Activated naive CD4-positive, alpha-beta T cell treated with anti-CD3 and anti-CD28 coated beads, Interleukin-2, amount 50 U/mL, for 16 hours (primary cell): ENCODE data around the gene EDRF1.

ENCODE experiments used
- DNase-seq: peaks from one replicate; pipeline ENCODE4 v3.0.0-alpha.2; 2020

Gene EDRF1

GRCh38 chr10:125795637-125796190 lies 76.2 kb downstream of the EDRF1 start:
- DNase-seq = no peak

DNA sequence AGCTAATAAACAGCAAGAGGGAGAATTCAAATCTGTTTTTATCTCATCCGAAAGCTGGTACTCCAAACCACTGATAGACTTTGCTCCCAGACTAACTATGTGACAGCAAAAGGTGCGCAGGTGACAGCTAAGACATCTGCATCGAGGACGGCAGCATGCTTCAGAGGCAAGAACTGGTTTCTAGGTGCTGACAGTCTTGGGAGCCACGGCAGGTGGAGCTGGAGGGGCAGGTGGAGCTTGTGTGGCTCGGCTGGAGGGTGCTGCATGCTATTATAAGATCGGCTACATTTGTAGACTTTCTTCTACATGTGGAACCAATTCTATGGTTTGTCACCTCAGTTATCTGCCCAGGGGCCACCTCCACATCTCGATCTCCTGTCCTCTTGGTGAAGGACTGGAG lies 77.9 kb downstream of the EDRF1 start:
- DNase-seq = no peak

DNA sequence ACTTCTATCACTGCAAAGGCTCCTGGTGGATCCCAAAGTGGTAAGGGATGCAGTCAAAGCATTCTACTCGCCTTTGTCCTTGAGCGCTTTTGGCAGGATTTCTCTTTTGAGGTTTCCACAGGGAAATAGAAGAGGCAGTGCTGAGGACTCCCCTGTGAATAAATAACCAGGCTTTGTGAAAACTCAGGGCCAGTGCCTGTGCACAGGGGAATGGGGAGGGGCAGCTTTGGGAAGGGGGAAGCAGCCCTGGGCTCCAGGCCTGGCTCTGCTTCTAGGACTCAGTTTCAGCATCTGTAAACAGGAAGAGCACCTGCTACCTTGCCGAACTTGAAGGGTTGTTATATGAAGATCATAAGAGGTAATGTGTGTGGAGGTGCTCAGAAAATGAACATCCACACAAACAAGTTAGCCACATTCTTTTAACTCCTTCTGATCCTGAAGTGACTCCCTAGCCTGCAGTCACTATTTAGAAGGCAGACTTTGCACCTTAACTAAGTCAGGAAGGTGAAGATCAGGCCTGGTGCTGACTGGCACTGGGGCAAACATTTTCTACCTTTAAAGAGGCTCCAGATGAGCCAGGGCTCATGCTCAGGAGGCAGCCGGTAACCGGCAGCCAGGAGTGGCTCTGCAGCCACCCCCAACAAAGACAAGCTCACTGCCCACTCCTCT lies 78.6 kb downstream of the EDRF1 start:
- no peak for DNase-seq

DNA sequence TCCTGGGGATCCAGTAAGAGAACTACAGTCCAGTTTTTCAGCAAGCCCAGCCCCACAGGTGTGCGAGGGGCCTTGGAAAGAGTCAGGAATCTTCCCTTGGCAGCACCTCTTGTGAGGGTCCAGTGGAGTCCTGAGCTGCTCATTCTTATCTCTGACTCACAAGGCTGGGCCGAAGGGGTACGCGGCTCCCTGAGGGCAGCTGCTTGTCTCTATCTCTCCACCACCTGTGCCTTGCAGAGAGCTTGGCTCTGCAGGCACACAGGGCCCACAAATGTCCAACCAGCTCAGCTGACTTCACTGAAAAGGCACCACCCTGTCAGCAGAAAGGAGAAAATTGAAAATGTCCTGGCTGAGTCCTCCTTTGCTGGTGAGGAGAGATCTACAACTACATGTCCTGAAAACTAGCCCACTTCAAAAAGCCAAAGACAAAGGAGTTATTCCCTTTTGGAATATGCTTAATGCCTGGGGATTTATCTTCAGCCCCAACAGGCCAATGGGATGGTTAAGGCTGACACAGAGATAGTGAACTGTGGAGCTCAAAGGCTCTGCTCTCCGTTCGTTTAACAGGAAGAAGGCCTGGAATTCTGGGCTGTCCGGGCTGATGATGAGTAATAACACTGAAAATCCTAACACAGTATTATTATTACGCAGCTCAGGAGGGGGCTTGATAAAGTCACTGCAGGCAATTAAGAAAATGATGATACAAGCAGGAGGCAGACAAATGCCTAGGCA lies 80.1 kb downstream of the EDRF1 start:
- DNase-seq = no peak

- DNase-seq = no peak
Measured at GRCh38 chr10:125801574-125801973, 82.1 kb downstream of the EDRF1 start.

DNA sequence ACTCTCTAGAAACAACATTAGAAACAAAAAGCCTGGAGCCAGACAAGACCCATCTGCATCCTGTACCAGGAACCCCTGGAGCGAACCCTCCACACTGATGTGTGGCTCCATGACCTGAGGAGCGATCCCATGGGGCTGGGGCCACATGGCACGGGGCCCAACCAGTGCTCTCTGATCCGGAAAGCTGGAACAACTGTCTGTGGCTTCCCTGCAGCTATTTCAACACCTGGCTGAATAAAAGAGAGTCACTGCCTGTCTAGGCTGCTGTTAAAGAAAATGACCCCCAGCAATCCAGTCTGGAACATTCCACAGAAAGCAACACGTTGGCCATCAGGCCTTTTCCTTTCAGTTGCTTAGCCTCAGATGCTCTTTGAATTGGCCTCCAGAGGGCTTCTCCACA lies 82.6 kb downstream of the EDRF1 start:
- no peak for DNase-seq

GRCh38 chr10:125802739-125803138 lies 83.2 kb downstream of the EDRF1 start:
- no peak for DNase-seq

- DNase-seq = no peak
Measured at GRCh38 chr10:125808047-125808446, 88.5 kb downstream of the EDRF1 start.

DNA sequence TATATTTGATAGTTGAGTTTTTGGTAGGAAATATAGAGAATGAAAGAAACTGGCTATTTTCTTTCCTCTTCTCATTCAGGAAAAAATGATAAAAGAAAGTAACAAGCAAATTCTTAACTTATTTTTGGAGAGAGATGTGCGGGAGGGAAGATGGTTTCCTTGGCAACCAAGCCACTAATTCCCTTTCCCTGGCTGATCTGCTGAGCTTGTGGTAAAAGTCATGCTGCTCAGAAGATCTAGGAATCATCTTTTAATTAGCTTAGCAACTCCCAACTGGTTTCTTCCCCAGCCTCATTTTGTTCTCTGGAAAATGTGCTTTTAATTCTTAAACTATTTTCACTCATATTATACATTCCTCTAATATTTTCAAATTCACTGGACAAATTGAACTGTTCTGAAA lies 91.7 kb downstream of the EDRF1 start:
- DNase-seq = no peak

DNA sequence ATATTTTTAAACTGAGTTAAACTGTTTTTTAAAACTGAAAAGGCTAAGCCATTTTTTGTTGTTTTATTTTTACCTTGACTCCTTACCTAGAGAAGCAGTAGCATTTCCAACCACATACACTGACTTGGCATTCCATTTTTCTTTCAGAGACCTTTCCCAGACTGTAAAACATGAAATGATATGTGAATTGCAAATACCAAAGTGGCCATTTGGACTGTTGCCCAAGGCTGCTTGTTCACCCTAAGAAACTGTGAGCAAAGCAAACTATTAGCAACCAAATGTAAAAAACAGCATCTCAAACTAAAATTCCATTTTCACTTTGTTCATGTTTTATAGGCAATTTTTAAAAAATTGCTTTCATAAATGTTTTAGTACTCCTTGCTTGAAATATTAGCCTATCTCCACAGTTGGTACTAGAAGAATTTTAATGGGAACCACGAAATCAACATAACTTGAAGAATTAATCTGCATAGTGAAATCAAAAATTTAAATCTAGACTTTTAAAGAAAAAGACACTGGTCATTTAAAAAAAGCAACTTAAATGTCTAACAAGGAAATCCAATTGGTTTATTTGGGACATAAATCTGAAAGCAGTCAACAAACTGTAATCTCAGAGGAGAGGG lies 92.7 kb downstream of the EDRF1 start:
- DNase-seq = no peak
